Measurements from ENCODE around the gene RIMBP2. TPM values are rescaled to one million over a fixed set of nuclear protein-coding genes. Genes with fewer than 3 reads are reported as not detected.

Gene RIMBP2
- total and polyA plus RNA-seq, 2 donors = 0.47 to 0.78 TPM

DNA sequence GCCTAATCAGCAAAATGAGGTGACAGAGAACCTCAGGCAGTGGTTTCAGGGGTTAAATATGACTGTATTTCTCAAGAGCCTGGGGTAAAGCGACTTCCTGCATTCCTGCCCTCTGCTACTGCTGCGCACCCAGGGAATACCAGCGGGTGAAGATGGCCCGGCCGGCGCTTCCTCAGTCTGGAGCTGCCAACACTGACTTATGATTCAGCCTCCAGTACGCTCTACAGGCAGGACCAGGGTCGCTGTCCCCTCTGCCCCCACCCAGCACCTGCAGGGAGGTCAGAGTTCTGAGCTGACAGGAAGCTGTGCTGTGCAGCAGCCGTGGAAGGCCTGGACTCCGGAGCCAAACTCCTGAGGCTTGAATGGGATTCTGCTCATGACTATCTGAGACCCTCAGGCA lies 250.5 kb downstream of the RIMBP2 start:
- 86% methylated on average over 10 of the region's 10 CpGs for WGBS
- Histone ChIP-seq H3K9me3 (ENCODE audit: control insufficient read depth in 2 of 2, insufficient read depth in 1 of 2, low read length in 1 of 2) (peaks cover 0 to 16% of the 10 kb centered on the region in 2 donors), H3K27ac (ENCODE audit: low read depth in 1 of 2, low read length in 1 of 2) (no peak overlapping the region), H3K27me3 (ENCODE audit: control insufficient read depth in 2 of 2, insufficient read depth in 1 of 2, low read length in 1 of 2) (no peaks in the 10 kb centered on the region), H3K4me1 (ENCODE audit: control insufficient read depth in 2 of 2, insufficient read depth in 2 of 2, low read length in 2 of 2) (no peaks in the 10 kb centered on the region), H3K4me3 (ENCODE audit: low read length in 2 of 2) (no peak overlapping the region), H3K36me3 (ENCODE audit: control insufficient read depth in 2 of 2, insufficient read depth in 2 of 2, low read length in 1 of 2) (no peaks in the 10 kb centered on the region)
- no peak for DNase-seq (ENCODE audit: low read depth in 6 of 9, low spot score in 9 of 9)

DNA sequence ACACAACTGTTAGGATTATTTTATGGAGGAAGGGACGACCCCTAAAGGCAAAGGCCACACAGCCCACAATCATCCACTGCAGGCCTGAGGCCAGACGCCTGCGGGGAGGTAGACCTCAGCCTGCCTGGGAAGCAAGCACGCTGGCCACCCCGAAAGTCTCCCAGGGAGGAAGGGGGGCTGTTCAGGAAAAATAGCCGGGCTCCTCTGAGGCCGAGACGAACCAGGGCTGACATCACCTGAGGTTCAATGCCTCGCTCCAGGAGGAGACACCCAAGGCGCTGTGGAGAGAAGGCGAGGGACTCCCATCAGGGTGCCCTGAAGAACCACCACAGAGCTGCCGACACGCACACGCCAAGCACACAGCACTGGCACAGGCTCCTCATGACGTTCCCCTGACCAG lies 251.1 kb downstream of the RIMBP2 start:
- H3K4me1 ChIP-seq (ENCODE audit: control insufficient read depth in 2 of 2, insufficient read depth in 2 of 2, low read length in 2 of 2) = no peaks in the 10 kb centered on the region

DNA sequence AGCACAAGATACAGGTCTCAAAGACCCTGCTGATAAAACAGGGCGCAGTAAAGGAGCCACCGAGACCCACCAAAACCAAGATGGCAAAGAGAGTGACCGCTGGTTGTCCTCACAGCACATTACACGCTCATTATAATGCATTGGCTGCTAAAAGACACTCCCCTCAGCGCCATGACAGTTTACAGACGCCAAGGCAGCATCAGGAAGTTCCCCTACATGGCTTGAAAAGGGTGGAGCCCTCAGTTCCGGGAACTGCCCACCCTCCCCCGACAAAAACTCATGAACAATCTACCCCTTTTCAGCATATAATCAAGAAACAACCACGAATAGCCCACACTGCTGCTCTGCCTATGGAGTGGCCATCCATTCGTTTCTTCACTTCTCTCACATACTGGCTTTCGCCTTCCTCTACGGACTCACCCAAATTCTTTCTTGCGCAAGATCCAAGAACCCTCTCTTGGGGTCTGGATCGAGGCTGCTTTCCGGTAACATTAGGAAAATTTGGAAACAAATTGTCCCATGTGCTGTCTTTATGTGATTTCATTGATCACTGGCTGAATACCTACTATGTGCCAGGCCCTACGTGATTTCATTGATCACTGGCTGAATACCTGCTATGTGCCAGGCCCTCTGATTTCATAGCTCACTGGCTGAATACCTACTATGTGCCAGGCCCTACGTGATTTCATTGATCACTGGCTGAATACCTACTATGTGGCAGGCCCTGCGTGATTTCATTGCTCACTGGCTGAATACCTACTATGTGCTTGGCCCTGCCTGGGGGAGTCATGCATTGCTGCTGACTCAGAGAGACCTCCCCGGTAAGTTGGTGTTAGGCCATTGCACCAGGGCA lies 252.1 kb downstream of the RIMBP2 start:
- Histone ChIP-seq H3K27ac (ENCODE audit: low read depth in 1 of 2, low read length in 1 of 2) (no peak overlapping the region), H3K27me3 (ENCODE audit: control insufficient read depth in 2 of 2, insufficient read depth in 1 of 2, low read length in 1 of 2) (no peaks in the 10 kb centered on the region), H3K36me3 (ENCODE audit: control insufficient read depth in 2 of 2, insufficient read depth in 2 of 2, low read length in 1 of 2) (no peaks in the 10 kb centered on the region), H3K9me3 (ENCODE audit: control insufficient read depth in 2 of 2, insufficient read depth in 1 of 2, low read length in 1 of 2) (peaks cover 0 to 16% of the 10 kb centered on the region in 2 donors), H3K4me1 (ENCODE audit: control insufficient read depth in 2 of 2, insufficient read depth in 2 of 2, low read length in 2 of 2) (no peaks in the 10 kb centered on the region), H3K4me3 (ENCODE audit: low read length in 2 of 2) (no peak overlapping the region)
- no peak for DNase-seq (ENCODE audit: low read depth in 6 of 9, low spot score in 9 of 9)
- WGBS = 74% methylated on average over 19 of the region's 19 CpGs

More for the DNA sequence above, 251.1 kb downstream of the RIMBP2 start:
- H3K9me3 ChIP-seq (ENCODE audit: control insufficient read depth in 2 of 2, insufficient read depth in 1 of 2, low read length in 1 of 2) = peaks cover 0 to 16% of the 10 kb centered on the region in 2 donors
- DNase-seq (ENCODE audit: low read depth in 6 of 9, low spot score in 9 of 9) = no peak
- H3K36me3 ChIP-seq (ENCODE audit: control insufficient read depth in 2 of 2, insufficient read depth in 2 of 2, low read length in 1 of 2) = no peaks in the 10 kb centered on the region
- 96% methylated on average over 15 of the region's 15 CpGs for WGBS
- no peak overlapping the region for H3K4me3 ChIP-seq (ENCODE audit: low read length in 2 of 2)
- H3K27me3 ChIP-seq (ENCODE audit: control insufficient read depth in 2 of 2, insufficient read depth in 1 of 2, low read length in 1 of 2) = no peaks in the 10 kb centered on the region
- H3K27ac ChIP-seq (ENCODE audit: low read depth in 1 of 2, low read length in 1 of 2) = no peak overlapping the region

DNA sequence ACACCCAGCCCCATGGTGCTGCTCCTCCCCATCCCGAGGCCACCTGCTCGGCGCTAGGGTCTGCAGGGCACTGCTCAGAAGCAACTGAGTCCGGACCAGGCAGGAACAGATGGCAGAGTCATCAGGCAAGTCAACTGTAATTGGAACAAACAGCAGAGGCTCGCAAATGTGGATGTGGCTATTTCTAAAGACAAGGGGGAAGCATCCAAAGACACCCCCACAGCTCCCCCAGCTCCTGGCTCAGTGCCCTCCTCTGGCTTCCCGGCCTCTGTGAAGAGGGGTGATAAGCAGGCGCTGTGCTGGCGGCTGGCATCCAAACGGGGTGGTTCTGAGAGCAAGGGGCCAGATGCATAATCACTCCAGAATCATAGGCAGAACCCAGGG lies 252.8 kb downstream of the RIMBP2 start:
- WGBS = 89% methylated on average over 9 of the region's 9 CpGs

DNA sequence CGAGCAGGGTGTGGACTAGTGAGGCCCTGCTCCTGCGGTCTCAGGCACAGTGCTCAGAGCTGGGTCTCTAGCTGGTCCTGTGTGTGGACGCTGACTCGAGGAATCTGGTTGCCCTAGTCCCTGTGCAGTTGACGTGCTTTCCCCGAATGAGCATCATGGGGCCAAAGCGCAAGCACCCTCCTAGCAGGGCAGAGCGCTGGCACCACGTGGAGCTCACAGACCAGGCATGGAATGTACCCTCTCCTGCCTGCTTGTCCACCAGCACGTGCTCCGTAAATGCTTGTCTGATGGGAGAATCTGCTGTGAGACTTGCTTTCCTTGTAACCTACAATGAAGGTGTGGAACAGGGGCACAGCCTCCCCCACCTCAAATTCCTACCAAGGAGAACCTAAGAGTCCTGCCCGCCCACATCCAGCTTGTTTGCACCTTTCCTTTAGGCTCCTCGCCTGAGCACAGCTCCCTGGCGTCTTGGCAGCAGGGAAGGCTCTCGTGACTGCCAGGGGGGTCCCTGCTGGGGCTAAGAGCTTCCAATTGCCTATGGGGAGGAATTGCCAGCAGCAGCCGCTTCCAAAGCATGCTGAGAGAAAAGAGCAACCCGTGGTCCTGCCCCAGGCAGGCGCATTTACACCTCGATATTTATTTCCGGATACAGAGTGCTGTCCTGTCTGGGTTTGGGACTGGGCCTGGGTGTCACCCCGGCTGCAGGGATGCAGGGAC lies 253.4 kb downstream of the RIMBP2 start:
- no peak overlapping the region for H3K4me3 ChIP-seq (ENCODE audit: low read length in 2 of 2)
- no peaks in the 10 kb centered on the region for H3K27me3 ChIP-seq (ENCODE audit: control insufficient read depth in 2 of 2, insufficient read depth in 1 of 2, low read length in 1 of 2)
- peaks cover 0 to 6% of the 10 kb centered on the region in 2 donors for H3K9me3 ChIP-seq (ENCODE audit: control insufficient read depth in 2 of 2, insufficient read depth in 1 of 2, low read length in 1 of 2)
- no peaks in the 10 kb centered on the region for H3K4me1 ChIP-seq (ENCODE audit: control insufficient read depth in 2 of 2, insufficient read depth in 2 of 2, low read length in 2 of 2)
- 88% methylated on average over 21 of the region's 21 CpGs for WGBS
- DNase-seq (ENCODE audit: low read depth in 6 of 9, low spot score in 9 of 9) = no peak
- no peaks in the 10 kb centered on the region for H3K36me3 ChIP-seq (ENCODE audit: control insufficient read depth in 2 of 2, insufficient read depth in 2 of 2, low read length in 1 of 2)
- no peak overlapping the region for H3K27ac ChIP-seq (ENCODE audit: low read depth in 1 of 2, low read length in 1 of 2)

More for the DNA sequence above, 252.8 kb downstream of the RIMBP2 start:
- Histone ChIP-seq H3K4me1 (ENCODE audit: control insufficient read depth in 2 of 2, insufficient read depth in 2 of 2, low read length in 2 of 2) (no peaks in the 10 kb centered on the region), H3K36me3 (ENCODE audit: control insufficient read depth in 2 of 2, insufficient read depth in 2 of 2, low read length in 1 of 2) (no peaks in the 10 kb centered on the region), H3K27ac (ENCODE audit: low read depth in 1 of 2, low read length in 1 of 2) (no peak overlapping the region), H3K4me3 (ENCODE audit: low read length in 2 of 2) (no peak overlapping the region), H3K9me3 (ENCODE audit: control insufficient read depth in 2 of 2, insufficient read depth in 1 of 2, low read length in 1 of 2) (peaks cover 0 to 11% of the 10 kb centered on the region in 2 donors), H3K27me3 (ENCODE audit: control insufficient read depth in 2 of 2, insufficient read depth in 1 of 2, low read length in 1 of 2) (no peaks in the 10 kb centered on the region)
- DNase-seq (ENCODE audit: low read depth in 6 of 9, low spot score in 9 of 9) = no peak

DNA sequence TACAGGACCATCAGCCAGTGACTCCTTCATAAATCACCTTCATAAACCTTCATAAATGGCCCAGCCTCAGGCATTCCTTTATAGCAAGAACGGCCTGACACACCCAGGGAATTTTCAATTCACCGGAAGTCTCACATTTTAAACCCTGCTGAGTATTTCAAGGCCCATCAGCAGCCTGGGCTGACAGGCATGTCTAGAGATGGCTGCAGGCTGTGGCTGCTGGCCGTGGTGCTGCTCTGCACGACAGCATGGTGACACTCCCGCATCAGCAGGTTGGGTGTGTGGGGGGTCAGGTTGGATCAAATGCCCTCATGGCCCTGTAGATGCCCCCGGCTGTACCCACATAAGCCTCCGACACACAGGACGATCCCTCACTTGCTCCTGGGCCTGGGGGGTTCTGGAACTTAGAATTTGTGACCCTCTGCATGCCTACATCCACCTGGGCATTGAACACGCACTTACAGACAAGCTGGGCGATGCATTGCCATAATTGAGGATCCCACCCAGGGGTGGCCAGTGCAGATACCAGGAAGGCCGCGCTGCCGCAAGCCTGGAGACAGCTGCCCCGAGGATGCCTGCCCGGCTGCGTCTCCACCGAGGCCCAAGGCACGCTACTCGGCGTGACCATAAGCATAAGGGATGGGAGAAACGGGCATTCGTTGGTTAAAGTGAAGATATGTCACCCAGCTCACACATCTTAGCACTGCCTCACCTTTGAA lies 254.1 kb downstream of the RIMBP2 start:
- WGBS = 90% methylated on average over 22 of the region's 22 CpGs
- H3K4me3 ChIP-seq (ENCODE audit: low read length in 2 of 2) = no peak overlapping the region
- no peaks in the 10 kb centered on the region for H3K27me3 ChIP-seq (ENCODE audit: control insufficient read depth in 2 of 2, insufficient read depth in 1 of 2, low read length in 1 of 2)
- H3K27ac ChIP-seq (ENCODE audit: low read depth in 1 of 2, low read length in 1 of 2) = no peak overlapping the region
- peaks cover 0 to 6% of the 10 kb centered on the region in 2 donors for H3K9me3 ChIP-seq (ENCODE audit: control insufficient read depth in 2 of 2, insufficient read depth in 1 of 2, low read length in 1 of 2)
- H3K36me3 ChIP-seq (ENCODE audit: control insufficient read depth in 2 of 2, insufficient read depth in 2 of 2, low read length in 1 of 2) = no peaks in the 10 kb centered on the region
- no peaks in the 10 kb centered on the region for H3K4me1 ChIP-seq (ENCODE audit: control insufficient read depth in 2 of 2, insufficient read depth in 2 of 2, low read length in 2 of 2)
- no peak for DNase-seq (ENCODE audit: low read depth in 6 of 9, low spot score in 9 of 9)

DNA sequence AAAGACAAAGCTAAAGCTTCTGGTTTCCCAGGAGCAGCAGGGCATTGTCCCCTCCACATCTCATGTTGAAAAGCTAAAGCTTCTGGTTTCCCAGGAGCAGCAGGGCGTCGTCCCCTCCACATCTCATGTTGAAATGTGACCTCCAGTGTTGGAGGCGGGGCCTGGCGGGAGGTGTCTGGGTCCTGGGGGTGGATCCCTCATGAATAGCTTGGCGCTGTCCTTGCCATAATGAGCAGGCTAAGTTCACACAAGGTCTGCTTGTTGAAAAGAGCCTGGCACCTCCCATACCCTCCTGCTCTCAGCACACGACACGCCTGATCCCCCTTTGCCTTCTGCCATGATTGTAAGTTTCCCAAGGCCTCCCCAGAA lies 254.7 kb downstream of the RIMBP2 start:
- no peaks in the 10 kb centered on the region for H3K4me1 ChIP-seq (ENCODE audit: control insufficient read depth in 2 of 2, insufficient read depth in 2 of 2, low read length in 2 of 2)
- H3K9me3 ChIP-seq (ENCODE audit: control insufficient read depth in 2 of 2, insufficient read depth in 1 of 2, low read length in 1 of 2) = peaks cover 0 to 6% of the 10 kb centered on the region in 2 donors
- H3K27ac ChIP-seq (ENCODE audit: low read depth in 1 of 2, low read length in 1 of 2) = no peak overlapping the region
- 87% methylated on average over 7 of the region's 7 CpGs for WGBS
- H3K4me3 ChIP-seq (ENCODE audit: low read length in 2 of 2) = no peak overlapping the region
- no peak for DNase-seq (ENCODE audit: low read depth in 6 of 9, low spot score in 9 of 9)
- no peaks in the 10 kb centered on the region for H3K27me3 ChIP-seq (ENCODE audit: control insufficient read depth in 2 of 2, insufficient read depth in 1 of 2, low read length in 1 of 2)
- H3K36me3 ChIP-seq (ENCODE audit: control insufficient read depth in 2 of 2, insufficient read depth in 2 of 2, low read length in 1 of 2) = no peaks in the 10 kb centered on the region

DNA sequence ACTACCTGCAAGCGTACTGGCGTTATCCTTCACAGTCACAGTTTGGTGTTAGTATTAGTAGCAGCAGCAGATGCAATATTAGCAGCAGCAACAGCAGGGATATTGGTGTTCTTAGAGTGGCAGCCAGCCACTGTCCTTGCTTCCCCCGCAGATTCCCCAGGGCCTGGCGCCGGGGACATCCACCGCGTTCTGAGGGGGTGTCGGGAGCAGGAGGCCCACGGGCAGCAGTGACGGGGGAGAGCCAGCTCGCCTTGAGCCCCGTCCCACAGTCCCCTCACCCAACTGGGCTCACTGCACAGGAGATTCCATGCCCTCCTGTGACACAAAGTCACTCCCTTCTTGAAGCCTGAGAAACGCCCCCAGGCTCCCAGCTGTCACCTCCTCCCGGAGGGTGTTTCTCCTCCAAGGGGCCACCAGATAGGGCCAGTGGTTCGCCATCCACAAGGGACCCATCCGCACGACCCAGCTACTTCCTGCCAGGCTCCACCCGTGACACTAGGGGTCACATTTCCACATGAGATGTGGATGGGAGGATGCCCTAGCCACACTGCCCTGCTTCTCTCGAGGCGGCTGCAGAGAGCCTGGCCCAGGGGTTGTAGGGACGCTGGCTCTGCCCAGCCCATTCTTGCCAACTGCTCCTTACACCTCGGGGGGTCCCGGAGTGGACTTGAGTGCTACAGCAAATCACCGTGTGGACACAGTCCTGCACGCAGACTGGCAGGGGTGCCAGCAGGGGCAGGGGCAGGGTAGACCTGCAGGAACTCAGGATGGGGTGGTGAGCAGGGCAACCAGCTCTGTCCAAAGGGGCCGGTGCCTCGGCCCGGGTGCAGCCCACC lies 255.3 kb downstream of the RIMBP2 start:
- H3K27ac ChIP-seq (ENCODE audit: low read depth in 1 of 2, low read length in 1 of 2) = no peak overlapping the region
- H3K4me1 ChIP-seq (ENCODE audit: control insufficient read depth in 2 of 2, insufficient read depth in 2 of 2, low read length in 2 of 2) = no peaks in the 10 kb centered on the region
- 89% methylated on average over 28 of the region's 28 CpGs for WGBS
- no peaks in the 10 kb centered on the region for H3K36me3 ChIP-seq (ENCODE audit: control insufficient read depth in 2 of 2, insufficient read depth in 2 of 2, low read length in 1 of 2)
- peaks cover 0 to 6% of the 10 kb centered on the region in 2 donors for H3K9me3 ChIP-seq (ENCODE audit: control insufficient read depth in 2 of 2, insufficient read depth in 1 of 2, low read length in 1 of 2)
- no peak for DNase-seq (ENCODE audit: low read depth in 6 of 9, low spot score in 9 of 9)
- no peak overlapping the region for H3K4me3 ChIP-seq (ENCODE audit: low read length in 2 of 2)
- no peaks in the 10 kb centered on the region for H3K27me3 ChIP-seq (ENCODE audit: control insufficient read depth in 2 of 2, insufficient read depth in 1 of 2, low read length in 1 of 2)

Measured in thymus (tissue), 11 donors.